ENCODE data around the gene LOXL4. TPM values are rescaled to one million over a fixed set of nuclear protein-coding genes. Genes with fewer than 3 reads are reported as not detected.

Gene LOXL4
- total RNA-seq, 6 experiments from 2014 or later: 24.9 to 57.4 (median 27.6) TPM

- Mint-ChIP-seq H3K27ac (no peak overlapping the region; the same call in 1 of the 2 replicates), H3K27me3 (ENCODE audit: insufficient read depth) (peaks cover 4% of the 10 kb centered on the region), H3K36me3 (ENCODE audit: low read depth) (peaks cover 6% of the 10 kb centered on the region), H3K4me3 (no peak overlapping the region), H3K9me3 (no peaks in the 10 kb centered on the region), H3K4me1 (ENCODE audit: low read depth) (peaks cover 18% of the 10 kb centered on the region)
- TF ChIP-seq CTCF (IDR thresholded peaks at IDR 0.05): no peak
- DNase-seq: no peak
Measured at GRCh38 chr10:98256692-98257091, 11.3 kb downstream of the LOXL4 start.

- DNase-seq: no peak
- Mint-ChIP-seq H3K27me3 (ENCODE audit: insufficient read depth) (peaks cover 9% of the 10 kb centered on the region), H3K4me1 (ENCODE audit: low read depth) (peaks cover 13% of the 10 kb centered on the region), H3K9me3 (no peaks in the 10 kb centered on the region), H3K4me3 (no peak overlapping the region), H3K27ac (no peak overlapping the region), H3K36me3 (ENCODE audit: low read depth) (peaks cover 7% of the 10 kb centered on the region)
- no peak for TF ChIP-seq CTCF (IDR thresholded peaks at IDR 0.05)
Measured at GRCh38 chr10:98255146-98255877, 12.7 kb downstream of the LOXL4 start.

- H3K9me3 Mint-ChIP-seq: no peaks in the 10 kb centered on the region
- H3K4me1 Mint-ChIP-seq (ENCODE audit: low read depth): peaks cover 7% of the 10 kb centered on the region; the same call in 1 of the 2 replicates
- peaks cover 15% of the 10 kb centered on the region for H3K36me3 Mint-ChIP-seq (ENCODE audit: low read depth)
- no peak overlapping the region for H3K4me3 Mint-ChIP-seq
- H3K27ac Mint-ChIP-seq: 0 out of 2 replicates have a peak overlapping the region, but pooled peaks have one; percentile 8
- H3K27me3 Mint-ChIP-seq (ENCODE audit: insufficient read depth): peaks cover 9% of the 10 kb centered on the region
- no peak for DNase-seq
- no peak for TF ChIP-seq CTCF (IDR thresholded peaks at IDR 0.05)
Measured at GRCh38 chr10:98254234-98254974, 13.6 kb downstream of the LOXL4 start.

- H3K4me1 Mint-ChIP-seq (ENCODE audit: low read depth): no peaks in the 10 kb centered on the region
- no peaks in the 10 kb centered on the region for H3K9me3 Mint-ChIP-seq
Measured at GRCh38 chr10:98253499-98253898, 14.5 kb downstream of the LOXL4 start.

GRCh38 chr10:98252464-98252863 lies 15.5 kb downstream of the LOXL4 start:
- no peak for DNase-seq
- Mint-ChIP-seq H3K27me3 (ENCODE audit: insufficient read depth) (peaks cover 7% of the 10 kb centered on the region), H3K27ac (no peak overlapping the region), H3K9me3 (no peaks in the 10 kb centered on the region), H3K36me3 (ENCODE audit: low read depth) (peaks cover 21% of the 10 kb centered on the region), H3K4me1 (ENCODE audit: low read depth) (peaks cover 2% of the 10 kb centered on the region), H3K4me3 (no peak overlapping the region)
- TF ChIP-seq CTCF (IDR thresholded peaks at IDR 0.05): no peak

More at GRCh38 chr10:98253499-98253898, 14.5 kb downstream of the LOXL4 start:
- H3K27ac Mint-ChIP-seq: no peak overlapping the region
- no peak overlapping the region for H3K4me3 Mint-ChIP-seq
- H3K27me3 Mint-ChIP-seq (ENCODE audit: insufficient read depth): peaks cover 9% of the 10 kb centered on the region
- H3K36me3 Mint-ChIP-seq (ENCODE audit: low read depth): peaks cover 15% of the 10 kb centered on the region
- DNase-seq: no peak
- TF ChIP-seq CTCF (IDR thresholded peaks at IDR 0.05): no peak

Measured in HFFc6 (cell line).